Keratinocyte (primary cell): ENCODE measurements around the gene ZNF208. TPM values are rescaled to one million over a fixed set of nuclear protein-coding genes. Genes with fewer than 3 reads are reported as not detected.

Source experiments
- DNase-seq: peaks from one replicate; pipeline ENCODE4 v3.0.0-alpha.2; 2011; ENCODE audit warnings: low read depth, missing footprints, low spot score
- FAIRE-seq: peaks from 2 replicates; lab custom pipeline; 2011; peaks lifted over from hg19 to GRCh38; lab: Jason Lieb, UNC
- H2AFZ ChIP-seq: 2 replicates; pipeline ENCODE4 v1.6.0; 2012; ENCODE audit warnings: low read length, control low read depth, inconsistent platforms; ENCODE audit not compliant: control insufficient read depth
- H3K27ac ChIP-seq: 2 replicates; pipeline ENCODE4 v1.5.1; 2011; ENCODE audit warnings: low read length; ENCODE audit not compliant: control insufficient read depth, insufficient read depth
- H3K27me3 ChIP-seq: 3 replicates; pipeline ENCODE4 v1.6.0; 2011; ENCODE audit warnings: low read length; ENCODE audit not compliant: control insufficient read depth, insufficient read depth; ENCODE audit errors: extremely low read depth
- H3K36me3 ChIP-seq, 2 experiments: 2 replicates in 1 of 2; 3 replicates in 1 of 2; pipeline ENCODE4 v1.5.1; 2011; ENCODE audit warnings: low read length in 2 of 2, mild to moderate bottlenecking in 1 of 2; ENCODE audit not compliant: control insufficient read depth in 2 of 2, insufficient read depth in 2 of 2; ENCODE audit errors: extremely low read depth in 1 of 2
- H3K4me1 ChIP-seq: 3 replicates; pipeline ENCODE4 v1.5.1; 2011; ENCODE audit warnings: low read length; ENCODE audit not compliant: control insufficient read depth, insufficient read depth; ENCODE audit errors: extremely low read depth
- H3K4me2 ChIP-seq: 3 replicates; pipeline ENCODE4 v1.6.0; 2011; ENCODE audit warnings: low read depth, low read length; ENCODE audit not compliant: control insufficient read depth, insufficient read depth; ENCODE audit errors: extremely low read depth
- H3K4me3 ChIP-seq, 3 experiments: fragments of 200-600 bp in 1 of 3; sonication (generic) in 1 of 3; 2 replicates in 2 of 3; 3 replicates in 1 of 3; pipeline ENCODE4 v1.5.1; 2011 to 2016; ENCODE audit warnings: low read length in 3 of 3, mild to moderate bottlenecking in 3 of 3, control low read depth in 2 of 3, inconsistent platforms in 1 of 3, low read depth in 1 of 3, mixed read lengths in 1 of 3, mixed run types in 1 of 3, moderate library complexity in 1 of 3; ENCODE audit not compliant: control insufficient read depth in 2 of 3, insufficient read depth in 2 of 3; ENCODE audit errors: extremely low read depth in 1 of 3
- H3K79me2 ChIP-seq: 2 replicates; pipeline ENCODE4 v1.6.0; 2012; ENCODE audit warnings: low read length; ENCODE audit not compliant: control insufficient read depth, insufficient read depth
- H3K9ac ChIP-seq: 3 replicates; pipeline ENCODE4 v1.6.0; 2011; ENCODE audit warnings: low read length; ENCODE audit not compliant: control insufficient read depth, insufficient read depth; ENCODE audit errors: extremely low read depth
- H3K9me1 ChIP-seq: 3 replicates; pipeline ENCODE4 v1.6.0; 2011; ENCODE audit warnings: low read length; ENCODE audit not compliant: control insufficient read depth, insufficient read depth; ENCODE audit errors: extremely low read depth
- H3K9me3 ChIP-seq: 2 replicates; pipeline ENCODE4 v1.5.1; 2012; ENCODE audit warnings: low read depth, low read length; ENCODE audit not compliant: control insufficient read depth
- H4K20me1 ChIP-seq: 3 replicates; pipeline ENCODE4 v1.6.0; 2011; ENCODE audit warnings: low read length; ENCODE audit not compliant: control insufficient read depth, insufficient read depth; ENCODE audit errors: extremely low read depth
- CTCF ChIP-seq, 3 experiments: IDR thresholded peaks in 1 of 3; conservative IDR thresholded peaks in 1 of 3; optimal IDR thresholded peaks in 1 of 3; 2 replicates in 2 of 3; 3 replicates in 1 of 3; pipeline versions ENCODE3 to v1.5.1; 2011; ENCODE audit warnings: low read length in 3 of 3, mild to moderate bottlenecking in 3 of 3, moderate library complexity in 2 of 3, control low read depth in 1 of 3, inconsistent platforms in 1 of 3; ENCODE audit not compliant: insufficient read depth in 2 of 3; ENCODE audit errors: extremely low read depth in 1 of 3
- EZH2 ChIP-seq: IDR thresholded peaks from one replicate; pipeline ENCODE4 v1.6.1; 2012; ENCODE audit warnings: inconsistent platforms, mild to moderate bottlenecking, low read length, moderate library complexity
- dilution Hi-C: fragments of 300-500 bp; cut with MboI; formaldehyde crosslinking; loops from one replicate; pipeline ENCODE4 v1.7.0; 2020; ENCODE audit warnings: low sequenced_read_pairs; ENCODE audit not compliant: extremely low pct_ligation_motif_present
- polyA plus RNA-seq, 5 experiments: library from polyadenylated mRNA; depleted of rRNA in 3 of 5; stranded (reverse) in 3 of 5; stranded (forward) in 1 of 5; unstranded in 1 of 5; fragments of >200 nt; gene quantifications; 1 replicate in 1 of 5; 2 replicates in 3 of 5; 3 replicates in 1 of 5; pipeline versions ENCODE4 v1.2.1 to v1.2.3, GENCODE V29; 2011 to 2012; ENCODE audit warnings: missing spikeins in 2 of 5, low read depth in 1 of 5, low replicate concordance in 1 of 5

Gene ZNF208
- polyA plus RNA-seq, 1 donor (not counting 4 experiments of a cell fraction or from before 2014, with no cell fraction given), result 0.20 TPM

GRCh38 chr19:21970466-21970865 is 40.3 kb downstream of the ZNF208 start:
- no peak for TF ChIP-seq EZH2
- no peaks in the 10 kb centered on the region for H3K79me2 ChIP-seq
- no peaks in the 10 kb centered on the region for H3K27me3 ChIP-seq
- FAIRE-seq, result no peak
- H3K36me3 ChIP-seq, result no peaks in the 10 kb centered on the region
- no peaks in the 10 kb centered on the region for H3K4me1 ChIP-seq
- H3K4me3 ChIP-seq, result no peak overlapping the region
- no peak overlapping the region for H3K27ac ChIP-seq
- no peaks in the 10 kb centered on the region for H3K9me1 ChIP-seq
- no peak overlapping the region for H2AFZ ChIP-seq
- no peak overlapping the region for H3K4me2 ChIP-seq
- H4K20me1 ChIP-seq, result no peaks in the 10 kb centered on the region
- DNase-seq, result no peak
- H3K9ac ChIP-seq, result no peak overlapping the region
- no peaks in the 10 kb centered on the region for H3K9me3 ChIP-seq
- dilution Hi-C loops, result no loop called here

GRCh38 chr19:21947775-21948174 is 63.0 kb downstream of the ZNF208 start:
- H4K20me1 ChIP-seq, result no peaks in the 10 kb centered on the region
- H2AFZ ChIP-seq, result no peak overlapping the region
- no peaks in the 10 kb centered on the region for H3K36me3 ChIP-seq
- no peak overlapping the region for H3K27ac ChIP-seq
- no peaks in the 10 kb centered on the region for H3K79me2 ChIP-seq
- TF ChIP-seq EZH2 (no peak), CTCF (optimal IDR thresholded peaks at IDR 0.05 in 1 of 3, IDR thresholded peaks at IDR 0.05 in 1 of 3, conservative IDR thresholded peaks at IDR 0.05 in 1 of 3; ENCODE audit: extremely low read depth in 1 of 3, insufficient read depth in 2 of 3, low read length in 3 of 3) (no peak)
- FAIRE-seq, result no peak
- no peak overlapping the region for H3K4me3 ChIP-seq
- H3K9ac ChIP-seq, result no peak overlapping the region
- no peak for DNase-seq
- H3K4me2 ChIP-seq, result no peak overlapping the region
- no peaks in the 10 kb centered on the region for H3K9me1 ChIP-seq
- no peaks in the 10 kb centered on the region for H3K27me3 ChIP-seq
- dilution Hi-C loops, result no loop called here
- peaks cover 9% of the 10 kb centered on the region for H3K9me3 ChIP-seq
- no peaks in the 10 kb centered on the region for H3K4me1 ChIP-seq

- H3K9me3 ChIP-seq, result peaks cover 5% of the 10 kb centered on the region
- no peak overlapping the region for H3K4me3 ChIP-seq
- H3K4me2 ChIP-seq, result no peak overlapping the region
- no peaks in the 10 kb centered on the region for H4K20me1 ChIP-seq
- H3K4me1 ChIP-seq, result no peaks in the 10 kb centered on the region
- H3K79me2 ChIP-seq, result no peaks in the 10 kb centered on the region
- TF ChIP-seq CTCF (optimal IDR thresholded peaks at IDR 0.05 in 1 of 3, IDR thresholded peaks at IDR 0.05 in 1 of 3, conservative IDR thresholded peaks at IDR 0.05 in 1 of 3; ENCODE audit: extremely low read depth in 1 of 3, insufficient read depth in 2 of 3, low read length in 3 of 3) (no peak), EZH2 (no peak)
- H3K9ac ChIP-seq, result no peak overlapping the region
- FAIRE-seq, result no peak
- no peak overlapping the region for H3K27ac ChIP-seq
- dilution Hi-C loops, result no loop called here
- H3K9me1 ChIP-seq, result no peaks in the 10 kb centered on the region
- no peak for DNase-seq
- H3K36me3 ChIP-seq, result no peaks in the 10 kb centered on the region
- no peaks in the 10 kb centered on the region for H3K27me3 ChIP-seq
- H2AFZ ChIP-seq, result no peak overlapping the region
These were observed 70.1 kb downstream of the ZNF208 start for GRCh38 chr19:21940684-21941083.
